ENCODE data around the gene EIF2B4. TPM values are rescaled to one million over a fixed set of nuclear protein-coding genes. Genes with fewer than 3 reads are reported as not detected.

Gene EIF2B4
- total RNA-seq, 2 donors from 2014 or later, result 34.5 to 35.4 TPM

DNA sequence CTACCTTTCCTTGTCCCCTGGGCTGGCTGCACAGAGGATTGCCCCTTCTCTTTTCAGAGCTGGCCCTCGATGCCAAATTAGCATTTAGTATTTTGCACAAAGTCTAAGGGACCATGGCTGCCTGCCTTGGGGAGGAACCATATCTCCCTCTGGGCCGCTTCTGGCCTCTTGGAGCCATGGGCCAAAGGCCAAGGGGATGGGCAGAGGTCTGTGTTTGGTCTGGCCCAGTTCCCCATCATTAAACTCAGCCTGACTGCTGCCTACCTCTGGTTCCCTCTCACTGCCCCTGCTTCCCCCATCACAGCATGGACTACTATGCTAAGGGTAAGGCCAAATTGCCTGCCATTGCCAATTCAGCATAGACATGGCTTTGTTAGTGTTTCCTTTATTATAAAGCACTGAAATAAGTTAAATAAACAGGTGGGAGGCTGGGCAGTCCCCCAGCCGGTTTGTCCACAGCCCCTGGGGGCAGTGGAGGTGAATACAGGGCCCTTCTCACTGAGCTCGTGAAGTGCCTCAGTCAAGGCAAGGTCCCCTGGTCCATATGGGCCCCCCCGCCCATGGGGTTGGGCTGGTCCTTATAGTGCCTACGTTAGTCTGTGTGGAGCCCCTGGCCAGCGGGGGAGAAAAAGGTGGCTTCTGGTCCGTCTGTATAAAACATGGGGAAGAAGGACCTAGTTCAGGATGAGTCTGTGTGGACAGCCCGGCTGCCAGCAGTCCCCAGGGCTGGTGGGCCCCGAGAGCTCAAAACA lies 6.9 kb upstream of the EIF2B4 start:
- Histone ChIP-seq H3K4me1 (peaks cover 6% of the 10 kb centered on the region), H3K27me3 (no peaks in the 10 kb centered on the region), H3K27ac (no peak overlapping the region), H3K4me3 (no peak overlapping the region), H3K36me3 (peaks cover 14% of the 10 kb centered on the region), H3K9ac (ENCODE audit: low read depth in 2 of 2, low read length in 2 of 2) (no peak overlapping the region), H3K9me3 (no peaks in the 10 kb centered on the region)
- no peak for DNase-seq
- intact Hi-C loops (cut with DNase I), result no loop called here
- TF ChIP-seq, protein P1, sequence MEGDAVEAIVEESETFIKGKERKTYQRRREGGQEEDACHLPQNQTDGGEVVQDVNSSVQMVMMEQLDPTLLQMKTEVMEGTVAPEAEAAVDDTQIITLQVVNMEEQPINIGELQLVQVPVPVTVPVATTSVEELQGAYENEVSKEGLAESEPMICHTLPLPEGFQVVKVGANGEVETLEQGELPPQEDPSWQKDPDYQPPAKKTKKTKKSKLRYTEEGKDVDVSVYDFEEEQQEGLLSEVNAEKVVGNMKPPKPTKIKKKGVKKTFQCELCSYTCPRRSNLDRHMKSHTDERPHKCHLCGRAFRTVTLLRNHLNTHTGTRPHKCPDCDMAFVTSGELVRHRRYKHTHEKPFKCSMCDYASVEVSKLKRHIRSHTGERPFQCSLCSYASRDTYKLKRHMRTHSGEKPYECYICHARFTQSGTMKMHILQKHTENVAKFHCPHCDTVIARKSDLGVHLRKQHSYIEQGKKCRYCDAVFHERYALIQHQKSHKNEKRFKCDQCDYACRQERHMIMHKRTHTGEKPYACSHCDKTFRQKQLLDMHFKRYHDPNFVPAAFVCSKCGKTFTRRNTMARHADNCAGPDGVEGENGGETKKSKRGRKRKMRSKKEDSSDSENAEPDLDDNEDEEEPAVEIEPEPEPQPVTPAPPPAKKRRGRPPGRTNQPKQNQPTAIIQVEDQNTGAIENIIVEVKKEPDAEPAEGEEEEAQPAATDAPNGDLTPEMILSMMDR (IDR thresholded peaks at IDR 0.05), result no peak

DNA sequence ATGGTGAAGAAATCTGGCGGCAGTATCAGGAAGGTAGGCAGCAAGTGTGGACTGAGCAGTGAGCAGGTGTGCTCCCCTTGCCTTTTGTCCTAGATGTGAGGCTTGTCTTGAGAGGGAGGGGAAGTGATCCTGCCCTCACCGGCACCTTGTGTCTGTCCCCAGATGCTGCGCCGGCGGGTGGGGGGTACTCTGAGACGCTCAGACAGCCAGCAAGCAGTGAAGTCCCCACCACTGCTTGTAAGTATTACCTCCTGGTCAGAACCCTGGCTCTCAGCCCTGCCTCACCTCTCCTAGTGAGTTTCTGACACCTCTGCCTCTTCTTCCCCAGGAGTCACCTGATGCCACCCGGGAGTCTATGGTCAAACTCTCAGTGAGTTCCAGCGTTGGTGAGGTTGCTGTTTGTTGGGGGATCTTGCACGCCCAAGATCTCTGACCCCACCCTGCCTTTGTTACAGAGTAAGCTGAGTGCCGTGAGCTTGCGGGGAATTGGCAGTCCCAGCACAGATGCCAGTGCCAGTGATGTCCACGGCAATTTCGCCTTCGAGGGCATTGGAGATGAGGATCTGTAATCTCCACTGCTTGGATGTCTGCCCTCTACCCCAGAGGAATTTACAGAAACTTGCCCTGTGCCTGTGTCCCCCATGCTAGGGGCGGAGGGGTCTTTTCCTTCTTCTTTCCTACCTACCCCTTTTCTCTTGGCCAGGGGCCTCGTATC lies 6.2 kb upstream of the EIF2B4 start:
- H3K36me3 ChIP-seq, result peaks cover 14% of the 10 kb centered on the region
- intact Hi-C loops (cut with DNase I), result no loop called here

DNA sequence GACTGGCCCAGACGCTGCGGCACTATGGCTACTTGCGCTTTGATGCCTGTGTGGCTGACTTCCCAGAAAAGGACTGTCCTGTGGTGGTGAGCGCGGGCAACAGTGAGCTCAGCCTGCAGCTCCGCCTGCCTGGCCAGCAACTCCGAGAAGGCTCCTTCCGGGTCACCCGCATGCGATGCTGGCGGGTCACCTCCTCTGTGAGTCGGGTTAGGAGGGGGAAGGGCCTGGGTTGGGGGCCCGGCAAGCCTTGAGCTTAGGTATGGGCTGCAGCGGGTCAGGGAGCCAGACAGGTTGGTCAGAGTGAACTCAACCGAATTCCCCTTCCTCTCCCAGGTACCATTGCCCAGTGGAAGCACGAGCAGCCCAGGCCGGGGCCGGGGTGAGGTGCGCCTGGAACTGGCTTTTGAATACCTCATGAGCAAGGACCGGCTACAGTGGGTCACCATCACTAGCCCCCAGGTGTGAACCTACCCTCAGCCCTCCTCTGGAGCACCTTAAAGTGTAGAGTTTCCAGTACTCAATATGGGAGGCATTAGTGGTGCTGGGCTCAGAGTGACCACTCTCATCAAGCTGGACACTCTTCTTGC lies 5.5 kb upstream of the EIF2B4 start:
- H3K27me3 ChIP-seq, result no peaks in the 10 kb centered on the region
- no peaks in the 10 kb centered on the region for H3K9me3 ChIP-seq
- TF ChIP-seq, protein P1 (IDR thresholded peaks at IDR 0.05), result no peak
- no peak for DNase-seq
- peaks cover 10% of the 10 kb centered on the region for H3K4me1 ChIP-seq
- peaks cover 14% of the 10 kb centered on the region for H3K36me3 ChIP-seq
- H3K4me3 ChIP-seq, result no peak overlapping the region
- no peak overlapping the region for H3K9ac ChIP-seq (ENCODE audit: low read depth in 2 of 2, low read length in 2 of 2)
- intact Hi-C loops (cut with DNase I), result no loop called here
- H3K27ac ChIP-seq, result no peak overlapping the region

More for the DNA sequence above, 6.2 kb upstream of the EIF2B4 start:
- H3K27me3 ChIP-seq, result no peaks in the 10 kb centered on the region
- no peak for DNase-seq
- TF ChIP-seq, protein P1 (IDR thresholded peaks at IDR 0.05), result no peak
- peaks cover 10% of the 10 kb centered on the region for H3K4me1 ChIP-seq
- H3K9me3 ChIP-seq, result no peaks in the 10 kb centered on the region
- no peak overlapping the region for H3K27ac ChIP-seq
- H3K9ac ChIP-seq (ENCODE audit: low read depth in 2 of 2, low read length in 2 of 2), result no peak overlapping the region
- H3K4me3 ChIP-seq, result no peak overlapping the region

DNA sequence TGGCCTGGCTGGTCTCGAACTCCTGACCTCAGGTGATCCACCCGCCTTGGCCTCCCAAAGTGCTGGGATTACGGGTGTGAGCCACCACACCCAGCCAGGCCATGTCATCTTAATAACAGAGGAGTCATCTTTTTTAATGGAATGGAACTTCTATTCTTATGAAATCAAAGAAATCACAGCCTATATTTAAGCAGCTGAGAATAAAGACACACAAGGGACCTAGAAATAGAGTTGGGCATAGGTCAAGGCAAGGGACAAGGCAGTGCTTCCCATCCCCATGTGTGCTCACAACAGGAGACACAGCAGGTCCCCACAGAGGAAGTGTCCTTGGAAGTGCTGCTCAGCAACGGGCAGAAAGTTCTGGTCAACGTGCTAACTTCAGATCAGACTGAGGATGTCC lies 3.4 kb upstream of the EIF2B4 start:
- no peak overlapping the region for H3K4me3 ChIP-seq
- TF ChIP-seq, protein P1 (IDR thresholded peaks at IDR 0.05), result no peak
- H3K36me3 ChIP-seq, result peaks cover 14% of the 10 kb centered on the region
- no peak overlapping the region for H3K27ac ChIP-seq
- no peak overlapping the region for H3K9ac ChIP-seq (ENCODE audit: low read depth in 2 of 2, low read length in 2 of 2)
- intact Hi-C loops (cut with DNase I), result no loop called here
- H3K27me3 ChIP-seq, result no peaks in the 10 kb centered on the region
- peaks cover 17% of the 10 kb centered on the region for H3K4me1 ChIP-seq
- no peaks in the 10 kb centered on the region for H3K9me3 ChIP-seq
- no peak for DNase-seq

DNA sequence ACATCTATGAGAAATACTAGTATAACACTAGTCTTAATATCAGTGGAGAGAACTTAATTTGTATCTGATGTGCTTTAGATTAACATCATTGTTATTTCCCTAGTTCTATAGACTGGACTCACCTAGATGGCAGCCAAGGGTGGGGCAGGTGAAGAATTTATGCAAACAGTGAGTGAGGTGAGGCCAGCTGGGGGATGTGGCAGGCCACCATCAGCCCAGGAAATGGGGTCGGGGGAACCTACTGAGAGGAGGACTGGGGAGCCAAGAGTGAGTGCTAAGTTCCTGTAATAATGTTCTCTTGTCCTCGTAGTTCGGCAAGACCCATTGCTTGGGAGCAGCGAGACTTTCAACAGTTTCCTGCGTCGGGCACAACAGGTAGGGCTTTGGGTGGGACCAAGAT lies 2.8 kb upstream of the EIF2B4 start:
- TF ChIP-seq, protein P1 (IDR thresholded peaks at IDR 0.05), result no peak
- Histone ChIP-seq H3K4me3 (no peak overlapping the region), H3K4me1 (peaks cover 17% of the 10 kb centered on the region), H3K27ac (no peak overlapping the region), H3K9ac (ENCODE audit: low read depth in 2 of 2, low read length in 2 of 2) (no peak overlapping the region), H3K36me3 (peaks cover 14% of the 10 kb centered on the region), H3K27me3 (no peaks in the 10 kb centered on the region), H3K9me3 (no peaks in the 10 kb centered on the region)
- intact Hi-C loops (cut with DNase I), result no loop called here
- no peak for DNase-seq

Data from colonic mucosa (tissue), 4 donors.